Measurements from ENCODE around the gene NRP2. TPM values are rescaled to one million over a fixed set of nuclear protein-coding genes. Genes with fewer than 3 reads are reported as not detected.

Gene NRP2
- total RNA-seq, 3 donors from 2014 or later: 18.4 to 32.0 (median 23.9) TPM

- no peak overlapping the region for H3K27ac ChIP-seq
- no peak overlapping the region for H3K4me3 ChIP-seq
- H3K9me3 ChIP-seq: peaks cover 0 to 7% of the 10 kb centered on the region in 2 donors
- H3K4me1 ChIP-seq: no peaks in the 10 kb centered on the region
- DNase-seq (ENCODE audit: low spot score in 2 of 2): no peak
- intact Hi-C loops (cut with DNase I; ENCODE audit: low total_unique reads): no loop called here
- H3K36me3 ChIP-seq: no peaks in the 10 kb centered on the region
- H3K27me3 ChIP-seq: no peaks in the 10 kb centered on the region
- no peak for TF ChIP-seq POLR2A (IDR thresholded peaks at IDR 0.05)
- TF ChIP-seq CTCF (IDR thresholded peaks at IDR 0.05): no peak
- no peak for TF ChIP-seq POLR2AphosphoS5 (IDR thresholded peaks at IDR 0.05)
These were observed 38.3 kb upstream of the NRP2 start for GRCh38 chr2:205644018-205644417.

GRCh38 chr2:205646680-205647079 is 35.6 kb upstream of the NRP2 start:
- no peak overlapping the region for H3K27ac ChIP-seq
- H3K4me3 ChIP-seq: no peak overlapping the region
- intact Hi-C loops (cut with DNase I; ENCODE audit: low total_unique reads): no loop called here
- TF ChIP-seq CTCF (IDR thresholded peaks at IDR 0.05): no peak
- no peak for TF ChIP-seq POLR2AphosphoS5 (IDR thresholded peaks at IDR 0.05)
- TF ChIP-seq POLR2A (IDR thresholded peaks at IDR 0.05): no peak
- H3K4me1 ChIP-seq: no peaks in the 10 kb centered on the region
- no peaks in the 10 kb centered on the region for H3K27me3 ChIP-seq
- no peaks in the 10 kb centered on the region for H3K9me3 ChIP-seq
- no peak for DNase-seq (ENCODE audit: low spot score in 2 of 2)
- no peaks in the 10 kb centered on the region for H3K36me3 ChIP-seq

- intact Hi-C loops (cut with DNase I; ENCODE audit: low total_unique reads): no loop called here
- Histone ChIP-seq H3K4me3 (no peak overlapping the region), H3K4me1 (no peaks in the 10 kb centered on the region), H3K9me3 (no peaks in the 10 kb centered on the region), H3K27ac (peak overlapping the region in 1 of 2 donors; percentile 83), H3K27me3 (no peaks in the 10 kb centered on the region), H3K36me3 (no peaks in the 10 kb centered on the region)
- TF ChIP-seq POLR2AphosphoS5 (IDR thresholded peaks at IDR 0.05) (no peak), CTCF (IDR thresholded peaks at IDR 0.05) (no peak), POLR2A (IDR thresholded peaks at IDR 0.05) (no peak)
- DNase-seq (ENCODE audit: low spot score in 2 of 2): no peak
These were observed 31.9 kb upstream of the NRP2 start for GRCh38 chr2:205650450-205650849.

- H3K4me3 ChIP-seq: no peak overlapping the region
- no peaks in the 10 kb centered on the region for H3K27me3 ChIP-seq
- TF ChIP-seq CTCF (IDR thresholded peaks at IDR 0.05): no peak
- no peak for TF ChIP-seq POLR2AphosphoS5 (IDR thresholded peaks at IDR 0.05)
- no peak for TF ChIP-seq POLR2A (IDR thresholded peaks at IDR 0.05)
- H3K4me1 ChIP-seq: no peaks in the 10 kb centered on the region
- peak overlapping the region in 1 of 2 donors; percentile 83 for H3K27ac ChIP-seq
- intact Hi-C loops (cut with DNase I; ENCODE audit: low total_unique reads): no loop called here
- no peak for DNase-seq (ENCODE audit: low spot score in 2 of 2)
- no peaks in the 10 kb centered on the region for H3K36me3 ChIP-seq
- no peaks in the 10 kb centered on the region for H3K9me3 ChIP-seq
These were observed 31.4 kb upstream of the NRP2 start for GRCh38 chr2:205650931-205651330.

GRCh38 chr2:205651719-205652118 is 30.6 kb upstream of the NRP2 start:
- DNase-seq (ENCODE audit: low spot score in 2 of 2): no peak
- Histone ChIP-seq H3K27me3 (no peaks in the 10 kb centered on the region), H3K4me3 (no peak overlapping the region), H3K27ac (no peak overlapping the region), H3K36me3 (no peaks in the 10 kb centered on the region), H3K9me3 (no peaks in the 10 kb centered on the region), H3K4me1 (no peaks in the 10 kb centered on the region)
- intact Hi-C loops (cut with DNase I; ENCODE audit: low total_unique reads): no loop called here
- TF ChIP-seq POLR2A (IDR thresholded peaks at IDR 0.05) (no peak), POLR2AphosphoS5 (IDR thresholded peaks at IDR 0.05) (no peak)
